Type B pancreatic cell (in vitro differentiated cells): ENCODE data around the gene CDX1. TPM values are rescaled to one million over a fixed set of nuclear protein-coding genes. Genes with fewer than 3 reads are reported as not detected.
A peak's percentile ranks its signal among the peaks of the same experiment; 100 is the strongest.

Experiments used
- DNase-seq: peaks from one replicate; pipeline ENCODE4 v3.0.0; 2021; ENCODE audit warnings: mixed read lengths; ENCODE audit not compliant: unreplicated experiment; ENCODE audit errors: extremely low spot score
- H3K27ac Mint-ChIP-seq: 2 replicates; pipeline ENCODE4 v1.8.0; 2021; ENCODE audit warnings: mild to moderate bottlenecking, mixed read lengths
- H3K27me3 Mint-ChIP-seq: 2 replicates; pipeline ENCODE4 v1.8.0; 2021; ENCODE audit warnings: mixed read lengths
- H3K36me3 Mint-ChIP-seq: 2 replicates; pipeline ENCODE4 v1.8.0; 2021; ENCODE audit warnings: mixed read lengths
- H3K4me1 Mint-ChIP-seq: one replicate; pipeline ENCODE4 v1.8.0; 2021; ENCODE audit warnings: mixed read lengths; ENCODE audit not compliant: unreplicated experiment
- H3K4me3 Mint-ChIP-seq: 2 replicates; pipeline ENCODE4 v1.8.0; 2021; ENCODE audit warnings: mild to moderate bottlenecking, mixed read lengths
- H3K9me3 Mint-ChIP-seq: 2 replicates; pipeline ENCODE4 v1.8.0; 2021; ENCODE audit warnings: mixed read lengths
- CTCF ChIP-seq: fragments of 200-600 bp; sonication (generic); conservative IDR thresholded peaks from 2 replicates; pipeline ENCODE4 v1.5.0; 2021; ENCODE audit warnings: antibody characterized with exemption, mild to moderate bottlenecking
- total RNA-seq: library from RNA; stranded (reverse); gene quantifications from 2 replicates; pipeline ENCODE4 v1.2.1, GENCODE V29; 2021; ENCODE audit warnings: low replicate concordance

The CDX1 gene
- total RNA-seq, 1 donor from 2014 or later: 5.0 TPM

- DNase-seq: no peak
- no peaks in the 10 kb centered on the region for H3K27me3 Mint-ChIP-seq
- no peaks in the 10 kb centered on the region for H3K9me3 Mint-ChIP-seq
- peak overlapping the region; percentile 39 for H3K4me3 Mint-ChIP-seq
- no peak for TF ChIP-seq CTCF
- H3K4me1 Mint-ChIP-seq: peaks cover 70% of the 10 kb centered on the region
- H3K36me3 Mint-ChIP-seq: peaks cover 3% of the 10 kb centered on the region
- peak overlapping the region; percentile 29 for H3K27ac Mint-ChIP-seq
These were observed 22.3 kb upstream of the CDX1 start for GRCh38 chr5:150144246-150144801.

GRCh38 chr5:150144879-150145278, 21.7 kb upstream of the CDX1 start:
- no peak for TF ChIP-seq CTCF
- H3K9me3 Mint-ChIP-seq: no peaks in the 10 kb centered on the region
- peak overlapping the region; percentile 28 for H3K27ac Mint-ChIP-seq
- peaks cover 3% of the 10 kb centered on the region for H3K36me3 Mint-ChIP-seq
- DNase-seq: no peak
- peaks cover 67% of the 10 kb centered on the region for H3K4me1 Mint-ChIP-seq
- peak overlapping the region; percentile 47 for H3K4me3 Mint-ChIP-seq
- H3K27me3 Mint-ChIP-seq: no peaks in the 10 kb centered on the region

- H3K4me3 Mint-ChIP-seq: no peak overlapping the region
- no peak overlapping the region for H3K27ac Mint-ChIP-seq
- no peak for DNase-seq
- peaks cover 3% of the 10 kb centered on the region for H3K36me3 Mint-ChIP-seq
- peaks cover 60% of the 10 kb centered on the region for H3K4me1 Mint-ChIP-seq
- H3K9me3 Mint-ChIP-seq: no peaks in the 10 kb centered on the region
- H3K27me3 Mint-ChIP-seq: no peaks in the 10 kb centered on the region
- no peak for TF ChIP-seq CTCF
These were observed 20.3 kb upstream of the CDX1 start for GRCh38 chr5:150146235-150146634.

GRCh38 chr5:150146862-150147601, 19.5 kb upstream of the CDX1 start:
- H3K27me3 Mint-ChIP-seq: no peaks in the 10 kb centered on the region
- DNase-seq: no peak
- no peak overlapping the region for H3K27ac Mint-ChIP-seq
- peaks cover 3% of the 10 kb centered on the region for H3K36me3 Mint-ChIP-seq
- H3K4me1 Mint-ChIP-seq: peaks cover 53% of the 10 kb centered on the region
- H3K9me3 Mint-ChIP-seq: no peaks in the 10 kb centered on the region
- H3K4me3 Mint-ChIP-seq: no peak overlapping the region
- no peak for TF ChIP-seq CTCF

GRCh38 chr5:150147670-150148069, 18.9 kb upstream of the CDX1 start:
- Mint-ChIP-seq H3K4me3 (no peak overlapping the region), H3K27me3 (no peaks in the 10 kb centered on the region), H3K4me1 (peaks cover 57% of the 10 kb centered on the region), H3K9me3 (no peaks in the 10 kb centered on the region), H3K36me3 (peaks cover 3% of the 10 kb centered on the region), H3K27ac (no peak overlapping the region)
- no peak for DNase-seq
- no peak for TF ChIP-seq CTCF
